Activated naive CD8-positive, alpha-beta T cell treated with anti-CD3 and anti-CD28 coated beads, Interleukin-2, amount 50 U/mL, for 24 hours (primary cell): Measurements from ENCODE around the gene OR1C1.
"Not testable (repeated sequence)": the region's sequence is repeated elsewhere in the genome, so short reads cannot be mapped to it uniquely, and the experiment has no call there.

Source experiments
- ATAC-seq: fragments of 150-1000 bp; cut with Tn5 transposase; one replicate; pipeline ENCODE4 v1.10.0; 2021
- DNase-seq: peaks from one replicate; pipeline ENCODE4 v3.0.0; 2021
- H3K27ac Mint-ChIP-seq: one replicate; pipeline ENCODE4 v1.8.0; 2021; ENCODE audit warnings: mild to moderate bottlenecking, mixed read lengths
- H3K27me3 Mint-ChIP-seq: one replicate; pipeline ENCODE4 v1.8.0; 2021; ENCODE audit warnings: mixed read lengths
- H3K36me3 Mint-ChIP-seq: one replicate; pipeline ENCODE4 v1.8.0; 2021; ENCODE audit warnings: low read depth, mixed read lengths
- H3K4me1 Mint-ChIP-seq: one replicate; pipeline ENCODE4 v1.8.0; 2021; ENCODE audit warnings: mixed read lengths
- H3K4me3 Mint-ChIP-seq: one replicate; pipeline ENCODE4 v1.8.0; 2021; ENCODE audit warnings: mild to moderate bottlenecking, moderate library complexity, mixed read lengths
- H3K9me3 Mint-ChIP-seq: one replicate; pipeline ENCODE4 v1.8.0; 2021; ENCODE audit warnings: mixed read lengths

The OR1C1 gene, protein sequence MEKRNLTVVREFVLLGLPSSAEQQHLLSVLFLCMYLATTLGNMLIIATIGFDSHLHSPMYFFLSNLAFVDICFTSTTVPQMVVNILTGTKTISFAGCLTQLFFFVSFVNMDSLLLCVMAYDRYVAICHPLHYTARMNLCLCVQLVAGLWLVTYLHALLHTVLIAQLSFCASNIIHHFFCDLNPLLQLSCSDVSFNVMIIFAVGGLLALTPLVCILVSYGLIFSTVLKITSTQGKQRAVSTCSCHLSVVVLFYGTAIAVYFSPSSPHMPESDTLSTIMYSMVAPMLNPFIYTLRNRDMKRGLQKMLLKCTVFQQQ

DNA sequence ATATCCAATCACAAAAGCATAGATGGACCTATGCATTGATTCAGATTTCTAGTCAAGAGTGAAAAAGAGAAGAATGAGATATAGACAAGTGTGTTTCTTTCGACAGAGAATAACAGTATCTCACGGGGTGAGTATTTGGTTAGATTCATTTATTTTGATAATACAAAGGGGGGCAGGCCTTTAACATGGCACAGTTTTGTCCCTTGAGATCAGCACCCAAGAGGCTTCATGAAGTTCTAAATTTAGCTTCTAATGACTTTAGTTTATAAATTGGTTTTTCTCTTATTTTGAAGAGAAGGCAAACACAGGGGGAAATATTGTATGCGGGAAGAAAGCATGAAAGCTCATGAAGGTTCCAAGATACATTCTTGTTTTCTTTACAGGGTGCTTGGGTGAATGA, at the start of gene OR1C1:
OR1C1 (minus strand) TSS at position 101 of the 400 bp plus-strand sequence. CDS start 2,150 bp downstream, outside the sequence.
- no peak for DNase-seq
- no peak for ATAC-seq
- no peaks in the 10 kb centered on the region for H3K36me3 Mint-ChIP-seq
- no peaks in the 10 kb centered on the region for H3K4me1 Mint-ChIP-seq
- no peak within 1 kb of the TSS for H3K27ac Mint-ChIP-seq
- H3K9me3 Mint-ChIP-seq = peaks cover 6% of the 10 kb centered on the region
- H3K4me3 Mint-ChIP-seq = no peak within 1 kb of the TSS
- no peaks in the 10 kb centered on the region for H3K27me3 Mint-ChIP-seq

DNA sequence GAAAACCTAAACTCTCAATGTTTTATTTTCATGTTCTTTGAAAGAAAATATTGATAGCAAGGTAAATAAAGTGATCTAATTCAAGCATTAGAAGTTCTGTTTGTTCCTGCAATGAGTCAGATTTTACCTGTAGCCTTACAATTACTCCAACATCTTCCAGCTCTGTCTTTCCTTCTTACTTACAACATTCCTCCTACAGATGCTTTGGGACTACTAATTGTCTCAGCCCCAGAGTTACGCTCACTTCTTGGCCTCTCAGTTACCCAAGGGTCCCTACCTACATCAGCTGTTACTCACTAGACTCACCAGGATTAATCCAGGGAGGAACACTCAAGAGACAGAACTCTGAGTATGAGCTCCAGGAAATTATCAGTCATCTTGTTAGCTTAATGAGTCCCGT, 37.2 kb upstream of the OR1C1 start:
- ATAC-seq (no peak), DNase-seq (no peak)
- Mint-ChIP-seq H3K36me3 (no peaks in the 10 kb centered on the region), H3K9me3 (peaks cover 4% of the 10 kb centered on the region), H3K27me3 (no peaks in the 10 kb centered on the region), H3K27ac (no peak overlapping the region), H3K4me1 (no peaks in the 10 kb centered on the region), H3K4me3 (no peak overlapping the region)

DNA sequence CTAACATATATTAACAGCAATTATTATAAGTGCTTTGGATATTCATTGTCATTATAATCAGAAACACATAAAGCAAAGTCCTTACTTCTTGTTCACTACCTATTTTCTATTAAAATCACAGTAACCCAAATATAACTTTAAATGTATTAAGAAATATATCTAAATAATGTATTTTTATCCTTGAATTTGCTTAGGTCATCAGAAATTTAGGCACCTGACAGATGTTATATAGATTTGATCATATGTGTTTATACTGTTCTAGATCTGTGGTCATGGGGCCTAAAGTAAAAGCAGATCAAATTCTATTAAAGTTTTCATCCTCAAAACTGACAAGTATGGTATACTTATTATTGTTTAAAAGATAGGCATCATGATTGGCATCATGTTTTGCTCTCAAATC, 9.2 kb upstream of the OR1C1 start:
- no peaks in the 10 kb centered on the region for H3K36me3 Mint-ChIP-seq
- H3K27ac Mint-ChIP-seq = no peak overlapping the region
- peaks cover 7% of the 10 kb centered on the region for H3K27me3 Mint-ChIP-seq
- no peak overlapping the region for H3K4me3 Mint-ChIP-seq
- no peaks in the 10 kb centered on the region for H3K9me3 Mint-ChIP-seq
- no peaks in the 10 kb centered on the region for H3K4me1 Mint-ChIP-seq
- ATAC-seq (no peak), DNase-seq (no peak)

DNA sequence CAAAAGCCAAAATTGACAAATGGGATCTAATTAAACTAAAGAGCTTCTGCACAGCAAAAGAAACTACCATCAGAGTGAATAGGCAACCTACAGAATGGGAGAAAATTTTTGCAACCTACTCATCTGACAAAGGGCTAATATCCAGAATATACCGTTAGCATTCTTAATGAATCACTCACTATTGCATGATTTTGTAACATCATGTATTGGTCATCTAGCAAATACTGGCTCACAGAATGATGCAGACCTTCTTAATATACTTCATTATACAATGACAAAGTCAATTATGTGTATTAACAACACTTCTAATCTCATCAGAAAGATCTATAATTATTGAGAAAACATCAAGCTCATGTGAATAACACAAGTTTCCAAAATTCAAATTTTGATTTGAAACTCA, 6.0 kb downstream of the OR1C1 start:
- H3K27me3 Mint-ChIP-seq, H3K4me3 Mint-ChIP-seq, H3K36me3 Mint-ChIP-seq, H3K4me1 Mint-ChIP-seq, H3K9me3 Mint-ChIP-seq, ATAC-seq, H3K27ac Mint-ChIP-seq, DNase-seq: not testable (repeated sequence)

DNA sequence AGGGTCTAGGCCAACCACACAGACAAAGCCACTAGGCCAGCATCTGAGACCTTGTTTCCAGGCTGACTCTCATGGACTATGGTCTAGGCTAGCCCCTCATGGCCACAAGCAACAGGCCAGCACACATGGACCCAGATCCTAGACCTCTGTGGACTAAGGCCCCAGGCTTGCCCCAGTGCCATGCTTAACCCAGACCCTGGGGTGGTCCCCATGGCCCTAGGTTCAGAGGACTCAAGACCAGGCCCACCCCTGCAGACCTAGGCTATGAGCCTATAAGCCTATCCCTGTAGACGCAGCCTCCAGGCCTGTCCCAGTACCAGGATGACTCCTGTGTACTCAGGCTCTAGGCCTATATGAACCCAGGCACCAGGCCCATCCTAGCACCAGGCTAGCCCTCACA, 10.5 kb downstream of the OR1C1 start:
- Mint-ChIP-seq H3K27me3 (peaks cover 3% of the 10 kb centered on the region), H3K36me3 (no peaks in the 10 kb centered on the region), H3K4me3 (no peak overlapping the region), H3K4me1 (no peaks in the 10 kb centered on the region), H3K27ac (no peak overlapping the region), H3K9me3 (peaks cover 2% of the 10 kb centered on the region)
- ATAC-seq (no peak), DNase-seq (no peak)

DNA sequence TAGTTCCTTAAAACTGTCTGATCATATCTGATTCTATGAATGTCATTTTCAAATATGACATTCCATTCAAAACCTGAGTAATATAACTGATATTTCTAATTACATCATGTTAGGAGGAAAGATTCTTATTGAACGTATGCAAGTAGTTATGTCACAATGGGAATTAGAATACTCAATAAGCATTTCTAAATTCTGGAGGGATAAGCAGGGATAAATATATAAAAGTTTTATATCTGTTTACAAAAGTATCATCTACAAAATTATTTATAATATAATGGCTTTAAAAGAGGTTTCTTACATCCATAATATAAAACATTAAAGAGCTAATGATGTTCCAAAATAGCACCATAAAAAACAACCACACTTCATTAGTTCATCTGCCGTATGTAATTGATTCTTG, 12.3 kb downstream of the OR1C1 start, which contains the start of gene OR14A2:
OR14A2 (minus strand) TSS at position 101 of the 400 bp plus-strand sequence.
- DNase-seq (no peak), ATAC-seq (no peak)
- H3K27ac Mint-ChIP-seq = no peak within 1 kb of the TSS
- H3K27me3 Mint-ChIP-seq = peaks cover 3% of the 10 kb centered on the region
- H3K4me3 Mint-ChIP-seq = no peak within 1 kb of the TSS
- no peaks in the 10 kb centered on the region for H3K36me3 Mint-ChIP-seq
- H3K4me1 Mint-ChIP-seq = no peaks in the 10 kb centered on the region
- peaks cover 2% of the 10 kb centered on the region for H3K9me3 Mint-ChIP-seq

DNA sequence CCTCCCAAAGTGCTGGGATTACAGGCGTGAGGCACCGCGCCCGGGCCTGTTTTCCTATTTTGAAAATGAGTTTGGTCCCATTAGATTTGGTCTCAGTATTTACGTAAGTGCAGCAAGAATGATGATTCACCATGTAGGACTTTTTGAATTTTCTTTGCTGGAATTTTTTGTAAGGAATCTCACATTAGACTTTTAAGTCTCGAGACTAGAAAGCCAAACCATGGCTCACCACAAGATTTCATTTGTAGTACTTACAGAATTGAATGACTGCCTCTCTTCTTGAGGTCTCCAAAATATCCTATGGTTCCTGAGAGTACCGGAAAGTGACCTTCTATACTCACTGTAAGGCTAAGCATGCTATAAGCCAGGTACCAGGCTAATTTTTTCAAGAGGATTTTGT, 12.7 kb downstream of the OR1C1 start:
- H3K27ac Mint-ChIP-seq = no peak overlapping the region
- DNase-seq (no peak), ATAC-seq (no peak)

DNA sequence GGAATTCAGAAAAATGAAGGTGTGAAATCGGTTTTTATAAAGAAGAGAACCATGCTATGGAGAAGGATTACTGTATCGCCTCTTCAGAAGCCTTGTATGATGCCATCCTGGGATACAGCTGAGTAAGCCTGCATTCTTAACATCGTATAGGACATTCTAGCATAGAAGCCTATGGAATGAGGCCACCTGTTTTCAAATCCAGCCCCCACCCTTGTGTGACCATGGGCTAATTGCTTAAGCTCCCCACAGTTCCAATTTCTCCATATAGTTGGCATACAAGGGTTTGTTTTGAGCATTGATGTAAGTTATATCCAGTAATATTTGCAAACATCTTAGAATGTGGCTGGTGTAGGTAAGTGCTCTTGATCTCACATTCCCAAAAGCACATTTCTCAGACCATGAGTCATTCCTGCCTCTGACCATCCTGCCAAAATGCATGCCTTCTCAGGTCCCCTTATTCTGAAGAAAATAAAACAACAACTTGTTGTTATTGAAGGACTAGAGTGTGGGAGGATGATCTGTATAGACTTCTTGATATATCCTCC, 13.9 kb downstream of the OR1C1 start:
- Mint-ChIP-seq H3K27ac (no peak overlapping the region), H3K27me3 (peaks cover 3% of the 10 kb centered on the region), H3K9me3 (peaks cover 2% of the 10 kb centered on the region), H3K36me3 (no peaks in the 10 kb centered on the region), H3K4me1 (no peaks in the 10 kb centered on the region), H3K4me3 (no peak overlapping the region)
- ATAC-seq (no peak), DNase-seq (no peak)

More for the DNA sequence above, 12.7 kb downstream of the OR1C1 start:
- Mint-ChIP-seq H3K9me3 (peaks cover 2% of the 10 kb centered on the region), H3K36me3 (no peaks in the 10 kb centered on the region), H3K4me3 (no peak overlapping the region), H3K4me1 (no peaks in the 10 kb centered on the region), H3K27me3 (peaks cover 3% of the 10 kb centered on the region)

DNA sequence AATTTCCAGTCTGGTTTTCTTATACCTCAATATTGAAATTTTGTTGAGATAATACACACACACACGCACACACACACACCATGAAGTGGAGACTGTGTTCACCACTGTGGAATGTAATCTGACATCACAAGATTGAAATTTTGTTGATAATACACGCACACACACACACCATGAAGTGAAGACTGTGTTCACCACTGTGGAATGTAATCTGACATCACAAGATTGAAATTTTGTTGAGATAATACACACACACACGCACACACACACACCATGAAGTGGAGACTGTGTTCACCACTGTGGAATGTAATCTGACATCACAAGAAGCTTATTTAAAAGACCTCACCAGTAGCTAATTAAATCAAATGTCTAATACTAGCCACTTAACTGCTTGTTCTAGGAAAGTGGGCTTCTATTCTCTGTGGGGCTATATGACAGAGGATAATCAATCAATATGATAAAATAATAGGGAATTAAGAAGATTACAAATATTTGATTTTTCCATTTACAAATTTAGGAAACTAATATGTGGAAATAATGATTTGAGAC, 18.1 kb downstream of the OR1C1 start:
- H3K27me3 Mint-ChIP-seq, H3K36me3 Mint-ChIP-seq, H3K4me1 Mint-ChIP-seq: not testable (repeated sequence)

DNA sequence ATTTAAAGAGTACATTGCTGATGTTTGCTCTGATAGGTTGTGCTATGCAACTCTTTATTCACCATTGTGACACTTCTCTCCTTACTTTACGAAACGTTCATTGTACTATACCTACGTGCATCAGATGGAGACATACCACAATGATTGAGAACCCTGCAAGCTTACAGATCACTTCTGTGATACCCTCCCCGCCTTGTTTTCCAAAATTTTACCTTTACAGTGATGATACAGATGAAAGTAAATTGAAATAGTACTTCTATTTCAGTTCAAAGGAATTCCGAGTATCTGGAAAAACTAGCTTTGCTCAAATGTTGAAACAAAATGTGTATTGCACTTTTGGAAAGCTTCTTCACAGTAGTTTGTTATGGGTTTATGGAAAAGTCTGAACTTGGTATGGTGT, 18.6 kb downstream of the OR1C1 start:
- DNase-seq (no peak), ATAC-seq (no peak)
- Mint-ChIP-seq H3K4me1 (no peaks in the 10 kb centered on the region), H3K27ac (no peak overlapping the region), H3K4me3 (no peak overlapping the region), H3K36me3 (no peaks in the 10 kb centered on the region), H3K27me3 (peaks cover 3% of the 10 kb centered on the region), H3K9me3 (no peaks in the 10 kb centered on the region)

More for the DNA sequence above, 18.1 kb downstream of the OR1C1 start:
- not testable (repeated sequence) for H3K9me3 Mint-ChIP-seq, ATAC-seq, H3K27ac Mint-ChIP-seq, DNase-seq, H3K4me3 Mint-ChIP-seq

DNA sequence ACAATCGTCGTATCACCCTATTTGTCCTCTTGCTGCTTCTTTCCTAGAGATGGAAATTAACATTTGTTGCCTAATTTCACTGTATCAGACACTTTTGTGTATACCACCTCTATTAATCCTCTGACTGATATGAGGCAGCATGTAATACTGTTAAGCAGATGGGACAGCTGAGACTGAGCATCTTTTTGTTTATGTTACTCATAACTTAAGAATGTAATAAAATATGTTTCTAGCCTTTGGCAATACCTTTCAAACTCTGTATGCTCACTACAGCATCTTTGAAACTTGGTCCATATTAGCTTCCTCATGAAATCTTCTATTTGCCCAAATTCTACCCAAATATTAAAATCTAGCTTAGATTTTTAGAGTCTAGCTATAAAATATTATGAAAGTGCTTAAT, 19.6 kb downstream of the OR1C1 start:
- Mint-ChIP-seq H3K36me3 (no peaks in the 10 kb centered on the region), H3K4me3 (no peak overlapping the region), H3K27ac (no peak overlapping the region), H3K27me3 (no peaks in the 10 kb centered on the region), H3K9me3 (no peaks in the 10 kb centered on the region), H3K4me1 (no peaks in the 10 kb centered on the region)
- DNase-seq = no peak
- ATAC-seq = no peak

DNA sequence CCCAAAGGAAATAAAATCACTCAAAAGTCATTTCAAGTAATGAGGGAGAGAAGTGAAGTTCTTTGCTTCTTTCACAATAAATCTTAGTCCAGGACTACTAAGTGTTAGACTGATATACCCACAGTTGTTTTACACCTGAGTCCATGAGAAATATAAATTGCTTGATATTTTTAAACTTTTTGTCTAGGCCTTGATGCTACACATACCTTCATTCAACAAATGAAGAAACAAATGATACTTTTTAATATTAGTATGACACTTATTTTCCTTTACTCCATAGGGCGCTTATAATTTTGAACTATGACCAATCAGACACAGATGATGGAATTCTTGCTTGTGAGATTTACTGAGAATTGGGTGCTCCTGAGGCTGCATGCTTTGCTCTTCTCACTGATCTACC, 22.0 kb downstream of the OR1C1 start, which contains the start of gene OR14K1:
OR14K1 (plus strand) TSS at position 301 of the 400 bp plus-strand sequence; CDS start at position 301, 0 bp downstream.
- H3K27me3 Mint-ChIP-seq = no peaks in the 10 kb centered on the region
- DNase-seq (no peak), ATAC-seq (no peak)
- H3K27ac Mint-ChIP-seq = no peak within 1 kb of the TSS
- no peaks in the 10 kb centered on the region for H3K36me3 Mint-ChIP-seq
- H3K9me3 Mint-ChIP-seq = no peaks in the 10 kb centered on the region
- H3K4me3 Mint-ChIP-seq = no peak within 1 kb of the TSS
- H3K4me1 Mint-ChIP-seq = no peaks in the 10 kb centered on the region

DNA sequence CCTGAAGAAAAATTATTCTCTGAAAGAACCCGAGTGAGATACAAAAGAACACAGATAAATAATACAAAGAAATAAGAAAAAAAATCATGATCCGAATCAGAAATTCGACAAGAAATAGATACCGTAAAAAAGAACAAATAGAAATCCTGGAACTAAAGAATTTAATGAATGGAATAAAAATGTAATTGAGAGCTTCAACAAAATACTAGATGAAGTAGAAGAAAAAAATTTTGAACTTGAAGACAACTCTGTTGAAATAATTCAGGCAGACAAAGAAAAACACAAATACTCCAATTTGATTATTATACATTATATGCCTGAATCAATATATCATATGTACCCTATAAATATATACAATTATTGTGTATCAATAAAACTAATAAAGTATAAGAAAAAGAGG, 39.1 kb downstream of the OR1C1 start:
- Mint-ChIP-seq H3K36me3 (no peaks in the 10 kb centered on the region), H3K27me3 (no peaks in the 10 kb centered on the region), H3K4me1 (no peaks in the 10 kb centered on the region), H3K4me3 (no peak overlapping the region), H3K9me3 (peaks cover 10% of the 10 kb centered on the region), H3K27ac (no peak overlapping the region)
- ATAC-seq = no peak
- no peak for DNase-seq

DNA sequence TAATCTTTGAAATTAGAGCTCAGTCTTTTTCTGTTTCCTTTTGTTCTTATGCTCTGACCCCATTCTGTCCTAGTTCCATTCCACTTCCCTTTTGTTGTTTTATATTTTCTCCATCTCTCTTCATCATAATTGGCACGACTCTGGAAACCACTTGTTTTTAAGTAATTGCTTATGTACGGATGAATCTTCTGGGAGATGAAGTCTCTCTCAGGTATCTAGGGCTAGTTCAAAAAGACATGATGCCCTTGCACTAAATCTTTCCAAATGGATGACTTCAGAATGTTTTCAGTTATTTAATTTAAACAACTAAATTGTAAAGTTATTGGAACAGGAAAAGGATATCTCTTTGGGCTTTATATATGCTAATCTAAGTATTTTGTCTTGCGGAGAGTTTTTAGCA, 43.8 kb downstream of the OR1C1 start, which contains the start of gene OR6F1:
OR6F1 (minus strand) TSS at position 101 of the 400 bp plus-strand sequence. CDS start 3,891 bp downstream, outside the sequence.
- Mint-ChIP-seq H3K4me1 (no peaks in the 10 kb centered on the region), H3K9me3 (no peaks in the 10 kb centered on the region), H3K36me3 (no peaks in the 10 kb centered on the region), H3K27me3 (no peaks in the 10 kb centered on the region), H3K4me3 (no peak within 1 kb of the TSS), H3K27ac (no peak within 1 kb of the TSS)
- ATAC-seq = no peak
- no peak for DNase-seq

DNA sequence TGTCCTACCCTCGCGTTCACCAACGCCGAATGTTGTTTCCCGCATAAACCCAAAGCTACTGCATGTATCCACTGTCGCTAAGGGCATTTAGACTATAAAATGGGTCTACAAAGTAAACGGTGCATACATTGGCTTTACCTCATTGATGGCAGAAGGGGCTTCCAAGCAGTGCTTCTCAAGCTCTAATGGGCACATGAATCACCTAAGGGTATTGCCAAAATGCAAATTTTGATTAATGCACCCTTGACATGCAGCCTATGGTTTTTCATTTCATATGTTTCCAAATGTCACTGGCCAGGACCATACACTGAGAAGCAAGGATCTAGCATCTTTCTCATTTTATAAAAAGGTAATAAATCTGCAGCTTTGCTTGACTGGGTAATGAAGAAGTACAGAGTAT, 46.6 kb downstream of the OR1C1 start:
- H3K9me3 Mint-ChIP-seq = peaks cover 4% of the 10 kb centered on the region
- ATAC-seq = no peak
- no peaks in the 10 kb centered on the region for H3K27me3 Mint-ChIP-seq
- H3K4me3 Mint-ChIP-seq = no peak overlapping the region
- no peaks in the 10 kb centered on the region for H3K4me1 Mint-ChIP-seq
- no peak overlapping the region for H3K27ac Mint-ChIP-seq
- H3K36me3 Mint-ChIP-seq = no peaks in the 10 kb centered on the region
- no peak for DNase-seq
